ENCODE measurements around the gene PRM1.

DNA sequence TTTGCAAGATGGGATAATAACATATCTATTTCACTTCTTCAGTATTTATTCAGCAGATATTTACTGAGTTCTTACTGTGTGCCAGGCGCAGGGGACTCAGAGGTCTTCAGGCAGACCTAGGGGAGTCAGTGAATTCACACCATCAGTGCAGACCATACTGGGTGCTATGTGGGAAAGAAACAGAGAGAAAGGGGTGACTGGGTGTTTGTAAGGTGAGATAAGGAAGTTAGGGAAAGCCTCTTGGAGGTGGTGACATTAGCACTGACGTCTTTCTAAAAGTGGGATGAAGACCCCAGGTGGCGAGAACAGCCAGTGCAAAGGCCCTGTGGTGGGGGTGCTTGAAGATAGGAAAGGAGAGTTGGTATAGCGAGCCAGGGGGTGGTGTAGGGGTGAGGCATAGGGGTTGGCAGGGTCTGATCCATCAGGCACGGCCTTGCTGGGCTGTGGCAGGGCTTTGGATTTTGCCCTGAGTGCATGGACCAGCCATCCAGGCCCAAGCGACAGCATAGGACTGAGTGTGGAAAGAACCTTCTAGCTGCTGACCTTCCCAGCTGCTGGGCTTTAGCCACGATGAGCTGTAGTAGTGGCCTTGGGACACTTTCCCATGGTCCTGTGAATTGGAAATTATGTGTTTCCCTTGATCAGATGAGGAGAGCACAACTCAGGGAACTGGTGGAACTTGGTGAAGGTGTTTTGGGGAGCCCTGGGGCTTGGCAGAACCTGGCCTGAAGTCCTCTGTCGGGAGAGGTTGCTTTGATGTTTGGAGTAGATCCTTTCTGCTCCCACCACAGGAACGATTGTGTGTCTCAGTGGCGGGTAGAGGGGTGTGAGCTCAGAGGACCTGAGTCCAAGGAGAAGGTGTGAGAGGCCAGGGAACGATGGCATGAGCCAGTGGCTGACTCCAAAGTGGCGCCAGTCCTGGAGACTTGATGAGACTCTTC lies 21.2 kb downstream of the PRM1 start:
- TF ChIP-seq, protein P1, sequence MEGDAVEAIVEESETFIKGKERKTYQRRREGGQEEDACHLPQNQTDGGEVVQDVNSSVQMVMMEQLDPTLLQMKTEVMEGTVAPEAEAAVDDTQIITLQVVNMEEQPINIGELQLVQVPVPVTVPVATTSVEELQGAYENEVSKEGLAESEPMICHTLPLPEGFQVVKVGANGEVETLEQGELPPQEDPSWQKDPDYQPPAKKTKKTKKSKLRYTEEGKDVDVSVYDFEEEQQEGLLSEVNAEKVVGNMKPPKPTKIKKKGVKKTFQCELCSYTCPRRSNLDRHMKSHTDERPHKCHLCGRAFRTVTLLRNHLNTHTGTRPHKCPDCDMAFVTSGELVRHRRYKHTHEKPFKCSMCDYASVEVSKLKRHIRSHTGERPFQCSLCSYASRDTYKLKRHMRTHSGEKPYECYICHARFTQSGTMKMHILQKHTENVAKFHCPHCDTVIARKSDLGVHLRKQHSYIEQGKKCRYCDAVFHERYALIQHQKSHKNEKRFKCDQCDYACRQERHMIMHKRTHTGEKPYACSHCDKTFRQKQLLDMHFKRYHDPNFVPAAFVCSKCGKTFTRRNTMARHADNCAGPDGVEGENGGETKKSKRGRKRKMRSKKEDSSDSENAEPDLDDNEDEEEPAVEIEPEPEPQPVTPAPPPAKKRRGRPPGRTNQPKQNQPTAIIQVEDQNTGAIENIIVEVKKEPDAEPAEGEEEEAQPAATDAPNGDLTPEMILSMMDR (IDR thresholded peaks at IDR 0.05), result no peak
- no peak for TF ChIP-seq POLR2A (IDR thresholded peaks at IDR 0.05)
